Renal cortical epithelial cell (primary cell): Measurements from ENCODE around the gene CTXN1. TPM values are rescaled to one million over a fixed set of nuclear protein-coding genes. Genes with fewer than 3 reads are reported as not detected.

Source experiments
- total RNA-seq: library from RNA; depleted of rRNA; stranded (reverse); fragments of >200 nt; gene quantifications from 2 replicates; pipeline ENCODE4 v1.2.3, GENCODE V29; 2014

The CTXN1 gene
- total RNA-seq, 1 donor from 2014 or later: 41.4 TPM

Other genes with a start within 250 kb of the CTXN1 start
- gene MCEMP1, start 249.0 kb downstream of the CTXN1 start, total RNA-seq: not detected in 2 replicates
- gene TRAPPC5, start 245.3 kb downstream of the CTXN1 start, total RNA-seq: 47.7 and 118 TPM in 2 replicates
- not detected in 2 replicates for gene FCER2, start 224.0 kb downstream of the CTXN1 start, total RNA-seq
- gene CLEC4G, start 194.0 kb downstream of the CTXN1 start, total RNA-seq: not detected in 2 replicates
- 0.15 TPM in 1 of 2 replicates, not detected in the other for gene CD209, start 178.6 kb downstream of the CTXN1 start, total RNA-seq
- gene CLEC4M, start 162.9 kb downstream of the CTXN1 start, total RNA-seq: not detected in 2 replicates
- 10.8 and 22.9 TPM in 2 replicates for gene EVI5L, start 95.9 kb downstream of the CTXN1 start, total RNA-seq
- 0.17 and 0.35 TPM in 2 replicates for gene PRR36, start 51.7 kb downstream of the CTXN1 start, total RNA-seq
- 11.1 and 14.8 TPM in 2 replicates for gene LRRC8E, start 37.6 kb downstream of the CTXN1 start, total RNA-seq
- gene MAP2K7, start 22.3 kb downstream of the CTXN1 start, total RNA-seq: 9.6 and 19.0 TPM in 2 replicates
- gene TGFBR3L, start 11.3 kb downstream of the CTXN1 start, total RNA-seq: 0.75 and 1.0 TPM in 2 replicates
- 9.3 and 12.5 TPM in 2 replicates for gene SNAPC2, start 5.8 kb downstream of the CTXN1 start, total RNA-seq
- 28.5 and 42.2 TPM in 2 replicates for gene TIMM44, start 17.5 kb upstream of the CTXN1 start, total RNA-seq
- 44.5 and 92.3 TPM in 2 replicates for gene ELAVL1, start 79.5 kb upstream of the CTXN1 start, total RNA-seq
- not detected in 2 replicates for gene CCL25, start 126.6 kb upstream of the CTXN1 start, total RNA-seq
- gene FBN3, start 223.5 kb upstream of the CTXN1 start, total RNA-seq: under 0.01 TPM in 1 of 2 replicates, not detected in the other